Tibial artery (tissue), 4 donors: Measurements from ENCODE around the gene COG1.

ENCODE experiments used
- DNase-seq, 2 donors: peaks; one replicate each; pipeline ENCODE4 v3.0.0-alpha.2; 2019
- H3K27ac ChIP-seq, 2 donors: fragments of 200-600 bp; sonication (generic) in 1 of 2; 1 replicate in 1 of 2; 2 replicates in 1 of 2; pipeline ENCODE4 v1.5.1; 2018 to 2019; ENCODE audit warnings: mild to moderate bottlenecking in 1 of 2
- H3K27me3 ChIP-seq, 2 donors: fragments of 200-600 bp; sonication (generic) in 1 of 2; one replicate each; pipeline versions ENCODE4 v1.5.1 to v1.6.0; 2016 to 2019
- H3K36me3 ChIP-seq, 3 donors: fragments of 200-600 bp; sonication (generic) in 2 of 3; one replicate each; pipeline ENCODE4 v1.5.1; 2016 to 2019; ENCODE audit warnings: mild to moderate bottlenecking in 2 of 3
- H3K4me1 ChIP-seq, 4 donors: fragments of 200-600 bp; sonication (generic) in 2 of 4; 1 replicate in 3 of 4; 2 replicates in 1 of 4; pipeline ENCODE4 v1.5.1; 2016 to 2019
- H3K4me3 ChIP-seq, 2 donors: fragments of 200-600 bp; sonication (generic) in 1 of 2; 1 replicate in 1 of 2; 2 replicates in 1 of 2; pipeline ENCODE4 v1.5.1; 2018 to 2019; ENCODE audit warnings: mild to moderate bottlenecking in 2 of 2
- H3K9me3 ChIP-seq, 3 donors: fragments of 200-600 bp; sonication (generic) in 1 of 3; one replicate each; pipeline ENCODE4 v1.5.1; 2016 to 2019
- intact Hi-C: fragments of 100-400 bp; cut with DNase I; formaldehyde crosslinking; loops from one replicate; pipeline ENCODE4 v1.15.0; 2023; ENCODE audit warnings: low total_unique reads
- TF ChIP-seq, protein P1 (sequence below), 2 experiments: fragments of 200-600 bp in 1 of 2; fragments of 450-650 bp in 1 of 2; IDR thresholded peaks; one replicate each; pipeline ENCODE4 v1.5.1; 2017 to 2019; ENCODE audit warnings: antibody characterized with exemption in 2 of 2, mild to moderate bottlenecking in 1 of 2, moderate library complexity in 1 of 2

Gene COG1

DNA sequence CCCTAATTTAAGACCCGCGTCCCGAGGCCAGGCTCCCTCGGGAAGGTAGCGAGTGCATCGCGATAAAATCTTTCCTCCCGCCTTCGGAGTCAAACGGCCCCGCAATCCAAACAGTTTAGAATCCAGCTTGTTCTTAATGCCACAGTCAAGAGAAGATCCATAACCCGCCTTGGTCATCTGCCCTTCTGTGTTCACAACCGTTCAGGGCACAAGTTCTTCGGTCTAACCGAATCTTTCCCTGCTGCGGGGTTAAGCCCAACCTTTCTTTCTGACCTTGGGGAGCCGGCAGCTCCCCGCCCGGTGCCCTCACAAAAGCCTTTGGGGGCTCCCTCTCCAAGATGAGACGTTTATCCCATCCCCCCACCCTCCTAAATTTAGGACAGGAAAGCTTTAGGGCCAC is 38.5 kb downstream of the COG1 start:
- H3K4me1 ChIP-seq, result peaks cover 0 to 60% (median 27%) of the 10 kb centered on the region in 4 donors
- no peaks in the 10 kb centered on the region for H3K27me3 ChIP-seq
- TF ChIP-seq, protein P1, sequence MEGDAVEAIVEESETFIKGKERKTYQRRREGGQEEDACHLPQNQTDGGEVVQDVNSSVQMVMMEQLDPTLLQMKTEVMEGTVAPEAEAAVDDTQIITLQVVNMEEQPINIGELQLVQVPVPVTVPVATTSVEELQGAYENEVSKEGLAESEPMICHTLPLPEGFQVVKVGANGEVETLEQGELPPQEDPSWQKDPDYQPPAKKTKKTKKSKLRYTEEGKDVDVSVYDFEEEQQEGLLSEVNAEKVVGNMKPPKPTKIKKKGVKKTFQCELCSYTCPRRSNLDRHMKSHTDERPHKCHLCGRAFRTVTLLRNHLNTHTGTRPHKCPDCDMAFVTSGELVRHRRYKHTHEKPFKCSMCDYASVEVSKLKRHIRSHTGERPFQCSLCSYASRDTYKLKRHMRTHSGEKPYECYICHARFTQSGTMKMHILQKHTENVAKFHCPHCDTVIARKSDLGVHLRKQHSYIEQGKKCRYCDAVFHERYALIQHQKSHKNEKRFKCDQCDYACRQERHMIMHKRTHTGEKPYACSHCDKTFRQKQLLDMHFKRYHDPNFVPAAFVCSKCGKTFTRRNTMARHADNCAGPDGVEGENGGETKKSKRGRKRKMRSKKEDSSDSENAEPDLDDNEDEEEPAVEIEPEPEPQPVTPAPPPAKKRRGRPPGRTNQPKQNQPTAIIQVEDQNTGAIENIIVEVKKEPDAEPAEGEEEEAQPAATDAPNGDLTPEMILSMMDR (IDR thresholded peaks at IDR 0.05), result no peak
- intact Hi-C loops, result loop anchor here (5.0 kb wide), 1 partner anchor 34 kb away; no protein-coding TSS in a partner anchor
- peak overlapping the region; percentile 87 to 100 for H3K4me3 ChIP-seq
- H3K27ac ChIP-seq, result peak overlapping the region; percentile 82 to 93
- H3K36me3 ChIP-seq, result peaks cover 3 to 12% (median 4%) of the 10 kb centered on the region in 3 donors
- no peaks in the 10 kb centered on the region for H3K9me3 ChIP-seq
- no peak for DNase-seq

DNA sequence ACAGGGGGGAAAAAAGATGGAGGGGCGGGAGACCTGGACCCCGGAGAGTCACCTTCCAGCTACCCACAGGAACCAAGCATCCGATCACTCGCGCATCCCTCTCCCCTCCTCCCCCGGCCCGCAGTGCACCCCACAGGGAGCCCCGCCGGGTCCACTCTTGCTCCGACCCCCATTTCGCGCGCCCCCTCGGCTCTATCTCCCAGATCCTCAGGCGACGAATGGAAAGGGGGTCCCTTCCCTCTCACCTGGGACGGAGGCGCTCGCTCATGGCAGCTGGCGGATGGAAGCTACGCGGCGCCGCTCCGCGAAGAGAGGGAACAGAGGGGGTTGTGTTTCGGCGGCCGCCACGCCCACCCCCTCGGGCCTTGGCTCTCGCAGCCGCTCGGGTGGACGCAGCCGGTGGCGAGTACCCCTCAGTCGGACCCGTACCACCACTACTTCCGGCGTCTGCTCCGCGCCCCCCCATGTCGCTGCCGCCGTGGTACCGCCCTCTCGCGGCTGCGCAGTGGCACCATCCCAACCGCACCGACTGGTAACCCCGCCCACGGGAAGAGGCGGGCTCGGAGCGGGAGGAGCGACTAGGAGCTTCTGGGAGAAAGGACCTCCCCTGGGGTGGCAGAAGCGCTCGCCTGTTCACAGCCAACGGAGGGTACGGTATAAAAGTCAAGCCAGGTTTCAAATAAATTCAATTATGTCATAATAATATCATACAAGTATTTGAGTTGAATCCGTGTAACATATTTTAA is 39.2 kb downstream of the COG1 start:
- no peaks in the 10 kb centered on the region for H3K27me3 ChIP-seq
- intact Hi-C loops, result loop anchor here (2.0 to 5.0 kb wide), 2 partner anchors 35 to 79 kb away; no protein-coding TSS in a partner anchor
- H3K36me3 ChIP-seq, result peaks cover 4 to 18% (median 6%) of the 10 kb centered on the region in 3 donors
- DNase-seq, result peak; percentile 95 to 97
- H3K9me3 ChIP-seq, result no peaks in the 10 kb centered on the region
- peaks cover 0 to 58% (median 27%) of the 10 kb centered on the region in 4 donors for H3K4me1 ChIP-seq
- H3K4me3 ChIP-seq, result peak overlapping the region; percentile 87 to 100
- peak overlapping the region; percentile 82 to 93 for H3K27ac ChIP-seq
- TF ChIP-seq, protein P1 (IDR thresholded peaks at IDR 0.05), result peak; percentile 38 to 39

DNA sequence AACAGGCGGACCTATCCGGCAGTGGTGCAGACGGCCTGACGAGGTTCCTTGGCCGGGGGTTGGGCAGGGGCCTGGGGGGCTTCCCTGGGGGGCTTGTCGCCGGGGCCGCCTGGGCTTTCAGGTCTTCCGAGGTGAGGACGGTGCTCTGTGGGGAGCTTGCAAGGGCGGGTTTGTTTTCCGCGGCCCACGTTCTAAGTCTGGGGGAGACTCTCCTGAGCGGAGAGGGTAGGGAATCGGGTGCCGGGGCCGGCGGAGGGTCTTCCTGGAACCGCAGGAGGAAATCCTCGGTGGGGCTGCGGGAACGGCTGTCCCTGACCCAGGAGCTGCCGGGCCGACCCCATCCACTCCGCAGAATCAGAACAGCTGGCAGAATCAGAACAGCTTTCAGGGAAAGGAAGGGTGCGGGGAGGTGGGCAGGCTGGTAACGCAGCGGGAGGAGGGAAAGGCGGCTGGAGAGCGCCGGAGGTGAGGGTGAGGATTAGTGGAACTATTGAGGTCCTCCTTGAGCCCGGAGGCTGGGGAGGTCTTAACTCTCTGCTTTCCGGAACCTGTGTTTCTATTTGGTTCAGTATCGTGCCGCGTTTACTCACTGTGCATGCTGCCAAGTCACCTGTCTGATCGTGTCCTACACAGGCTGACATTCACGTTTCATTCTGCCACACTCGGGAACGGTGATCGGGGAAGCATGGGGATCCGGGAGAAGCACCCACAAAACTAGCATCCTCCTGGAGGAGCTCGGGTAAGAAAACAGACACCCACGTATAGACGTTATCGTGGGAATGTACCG is 39.9 kb downstream of the COG1 start:
- TF ChIP-seq, protein P1 (IDR thresholded peaks at IDR 0.05), result no peak
- intact Hi-C loops, result loop anchor here (2.0 to 5.0 kb wide), 2 partner anchors 35 to 78 kb away; no protein-coding TSS in a partner anchor
- H3K27ac ChIP-seq, result peak overlapping the region; percentile 82 to 93
- peaks cover 0 to 57% (median 28%) of the 10 kb centered on the region in 4 donors for H3K4me1 ChIP-seq
- no peaks in the 10 kb centered on the region for H3K27me3 ChIP-seq
- H3K9me3 ChIP-seq, result no peaks in the 10 kb centered on the region
- H3K4me3 ChIP-seq, result peak overlapping the region; percentile 87 to 100
- DNase-seq, result peak in 1 of 2 donors; percentile 30
- H3K36me3 ChIP-seq, result peaks cover 4 to 21% (median 6%) of the 10 kb centered on the region in 3 donors

DNA sequence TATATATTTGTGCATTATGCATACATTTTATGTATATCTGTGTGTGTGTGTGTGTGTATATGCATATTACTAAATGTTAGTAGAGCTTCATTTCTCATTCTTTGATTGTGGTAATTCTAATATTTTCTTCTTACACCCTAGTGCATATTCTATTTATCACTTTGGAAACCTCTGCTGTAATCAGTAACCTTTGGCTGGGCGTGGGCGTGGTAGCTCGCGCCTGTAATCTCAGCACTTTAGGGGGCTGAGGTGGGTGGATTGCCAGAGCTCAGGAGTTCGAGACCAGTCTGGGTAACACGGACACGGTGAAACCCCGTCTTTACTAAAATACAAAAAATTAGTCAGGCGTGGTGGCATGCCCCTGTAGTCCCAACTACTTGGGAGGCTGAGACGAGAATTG is 41.9 kb downstream of the COG1 start:
- H3K4me3 ChIP-seq, result no peak overlapping the region
- H3K27me3 ChIP-seq, result no peaks in the 10 kb centered on the region
- peaks cover 4 to 21% (median 6%) of the 10 kb centered on the region in 3 donors for H3K36me3 ChIP-seq
- H3K4me1 ChIP-seq, result peaks cover 0 to 49% (median 16%) of the 10 kb centered on the region in 4 donors
- no peak for DNase-seq
- no peak overlapping the region for H3K27ac ChIP-seq
- no peaks in the 10 kb centered on the region for H3K9me3 ChIP-seq
- intact Hi-C loops, result loop anchor here (5.0 kb wide), 1 partner anchor 37 kb away; no protein-coding TSS in a partner anchor
- TF ChIP-seq, protein P1 (IDR thresholded peaks at IDR 0.05), result no peak

DNA sequence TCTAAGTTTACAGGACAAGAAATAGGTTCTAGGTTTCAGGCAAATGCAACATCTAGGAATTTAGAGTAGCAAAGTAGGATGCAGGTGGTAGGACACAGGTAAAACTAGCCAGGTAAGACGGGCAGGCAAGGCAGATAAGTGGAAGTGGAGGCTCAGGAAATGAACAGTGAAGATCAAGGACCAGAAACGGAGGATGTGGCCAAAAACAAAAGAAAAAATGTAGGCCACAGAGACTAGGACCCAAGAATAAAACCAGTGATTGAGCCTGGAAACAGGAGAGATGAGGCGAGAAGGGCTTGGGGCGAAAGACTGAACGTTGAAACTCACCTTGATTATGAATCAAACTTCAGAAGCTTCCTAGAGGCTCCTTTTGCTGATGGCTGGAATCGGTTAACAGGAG is 44.9 kb downstream of the COG1 start:
- H3K9me3 ChIP-seq, result no peaks in the 10 kb centered on the region
- DNase-seq, result no peak
- H3K27ac ChIP-seq, result no peak overlapping the region
- no peak overlapping the region for H3K4me3 ChIP-seq
- intact Hi-C loops, result no loop called here
- H3K27me3 ChIP-seq, result no peaks in the 10 kb centered on the region
- H3K36me3 ChIP-seq, result peaks cover 4 to 43% (median 21%) of the 10 kb centered on the region in 3 donors
- peaks cover 0 to 33% (median 9%) of the 10 kb centered on the region in 4 donors for H3K4me1 ChIP-seq
- TF ChIP-seq, protein P1 (IDR thresholded peaks at IDR 0.05), result no peak
